Measurements from ENCODE around the gene PRRT1. TPM values are rescaled to one million over a fixed set of nuclear protein-coding genes. Genes with fewer than 3 reads are reported as not detected.
"Not testable (repeated sequence)": the region's sequence is repeated elsewhere in the genome, so short reads cannot be mapped to it uniquely, and the experiment has no call there.

The PRRT1 gene
- polyA plus RNA-seq, 10 donors, result 0.62 to 2.0 (median 1.6) TPM

- no peak for DNase-seq
Measured at GRCh38 chr6:32151181-32151862, 417 bp downstream of the PRRT1 start.

GRCh38 chr6:32149932-32150870 is 1.5 kb downstream of the PRRT1 start:
- no peak for DNase-seq

GRCh38 chr6:32149092-32149755 is 2.5 kb downstream of the PRRT1 start:
- DNase-seq, result no peak

GRCh38 chr6:32148289-32149091 is 3.2 kb downstream of the PRRT1 start:
- peak in 2 of 3 donors; percentile 59 to 73 for DNase-seq

- no peak for DNase-seq
Measured at GRCh38 chr6:32147401-32148132, 4.2 kb downstream of the PRRT1 start.

- no peak for DNase-seq
Measured at GRCh38 chr6:32146687-32147086, 5.1 kb downstream of the PRRT1 start.

- no peak for DNase-seq
Measured at GRCh38 chr6:32146287-32146686, 5.5 kb downstream of the PRRT1 start.

GRCh38 chr6:32144238-32144637 is 7.5 kb downstream of the PRRT1 start:
- not testable (repeated sequence) for DNase-seq

- DNase-seq, result no peak
Measured at GRCh38 chr6:32140420-32141046, 11.2 kb downstream of the PRRT1 start.

GRCh38 chr6:32139590-32139989 is 12.1 kb downstream of the PRRT1 start:
- DNase-seq, result no peak

- no peak for DNase-seq
Measured at GRCh38 chr6:32137454-32137853, 14.3 kb downstream of the PRRT1 start.

GRCh38 chr6:32133786-32134185 is 18.0 kb downstream of the PRRT1 start:
- no peak for DNase-seq

GRCh38 chr6:32132110-32132509 is 19.6 kb downstream of the PRRT1 start:
- no peak for DNase-seq

GRCh38 chr6:32131439-32131948 is 20.2 kb downstream of the PRRT1 start:
- DNase-seq, result no peak

- DNase-seq, result no peak
Measured at GRCh38 chr6:32129297-32130088, 22.2 kb downstream of the PRRT1 start.

- DNase-seq, result peak in 1 of 3 donors; percentile 10
Measured at GRCh38 chr6:32128751-32129296, 22.9 kb downstream of the PRRT1 start.

GRCh38 chr6:32127717-32128592 is 23.8 kb downstream of the PRRT1 start, which contains the start of gene ATF6B:
ATF6B (minus strand) TSS chr6:32128246; CDS start chr6:32128207, 39 bp downstream.
- peak; percentile 99 to 100 (median 99) for DNase-seq

GRCh38 chr6:32127409-32127716 is 24.4 kb downstream of the PRRT1 start:
- DNase-seq, result no peak
